HG03097 (cell line): ENCODE measurements around the gene MT2A.
"Not testable (repeated sequence)": the region's sequence is repeated elsewhere in the genome, so short reads cannot be mapped to it uniquely, and the experiment has no call there.

Experiments used
- ATAC-seq: cut with Tn5 transposase; IDR thresholded peaks from one replicate; pipeline ENCODE4 v1.9.1; 2021; ENCODE audit not compliant: unreplicated experiment, low FRiP score

MT2A gene

GRCh38 chr16:56608043-56608875 lies at the start of gene MT2A:
Gene MT2A, plus strand, starts transcription at chr16:56608584. Its CDS starts 72 bp downstream, at chr16:56608656.
- ATAC-seq: peak; percentile 78

- no peak for ATAC-seq
Observed at GRCh38 chr16:56559109-56559508, 49.3 kb upstream of the MT2A start.

GRCh38 chr16:56560447-56560846 lies 47.9 kb upstream of the MT2A start:
- ATAC-seq: no peak

GRCh38 chr16:56561126-56561525 lies 47.3 kb upstream of the MT2A start:
- no peak for ATAC-seq

GRCh38 chr16:56564793-56565477 lies 43.4 kb upstream of the MT2A start, which contains the start of gene MT4:
Gene MT4, plus strand, starts transcription at chr16:56565073. Its CDS starts 56 bp downstream, at chr16:56565129.
- no peak for ATAC-seq

DNA sequence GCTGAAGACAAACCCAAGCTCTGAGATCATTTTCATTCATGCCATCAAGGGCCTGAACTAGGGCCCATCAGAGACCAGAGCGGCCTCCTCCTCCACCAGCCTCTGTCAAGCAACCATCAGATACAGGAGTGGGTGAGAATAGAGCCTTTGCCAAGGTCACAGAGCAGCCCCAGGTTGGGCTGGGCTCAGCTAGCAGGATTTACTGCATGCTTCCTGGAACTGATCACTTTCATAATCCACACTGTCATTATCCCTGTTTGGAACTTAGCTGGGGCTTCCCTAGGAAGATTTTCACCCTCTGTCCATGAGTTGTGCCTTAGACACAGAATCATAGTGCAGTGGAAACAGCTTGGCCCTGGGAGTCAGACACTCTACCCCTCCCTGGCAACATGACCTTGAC lies 38.4 kb upstream of the MT2A start:
- no peak for ATAC-seq

GRCh38 chr16:56571525-56571924 lies 36.9 kb upstream of the MT2A start:
- no peak for ATAC-seq

DNA sequence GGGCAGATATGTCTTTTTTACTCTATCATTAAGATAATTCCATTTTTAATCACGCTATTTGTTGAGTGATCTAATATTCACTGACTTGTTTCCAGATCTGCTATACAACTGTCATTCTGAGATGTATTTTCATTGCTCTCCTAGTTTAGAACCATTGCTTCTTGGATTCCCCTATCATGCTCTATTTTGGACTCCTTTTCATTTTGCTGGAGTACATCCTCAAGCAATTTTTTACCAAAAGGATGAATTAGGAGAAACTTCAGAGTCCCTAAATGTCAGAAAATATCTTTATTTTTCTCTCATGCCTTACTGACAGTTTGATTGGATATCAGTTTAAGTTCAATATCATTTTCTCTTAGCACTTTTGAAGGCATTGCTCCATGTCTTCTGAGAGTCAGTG lies 33.8 kb upstream of the MT2A start:
- no peak for ATAC-seq

- ATAC-seq: peak; percentile 80
Observed at GRCh38 chr16:56576585-56577299, 31.6 kb upstream of the MT2A start.

- ATAC-seq: no peak
Observed at GRCh38 chr16:56577300-56577625, 31.1 kb upstream of the MT2A start.

DNA sequence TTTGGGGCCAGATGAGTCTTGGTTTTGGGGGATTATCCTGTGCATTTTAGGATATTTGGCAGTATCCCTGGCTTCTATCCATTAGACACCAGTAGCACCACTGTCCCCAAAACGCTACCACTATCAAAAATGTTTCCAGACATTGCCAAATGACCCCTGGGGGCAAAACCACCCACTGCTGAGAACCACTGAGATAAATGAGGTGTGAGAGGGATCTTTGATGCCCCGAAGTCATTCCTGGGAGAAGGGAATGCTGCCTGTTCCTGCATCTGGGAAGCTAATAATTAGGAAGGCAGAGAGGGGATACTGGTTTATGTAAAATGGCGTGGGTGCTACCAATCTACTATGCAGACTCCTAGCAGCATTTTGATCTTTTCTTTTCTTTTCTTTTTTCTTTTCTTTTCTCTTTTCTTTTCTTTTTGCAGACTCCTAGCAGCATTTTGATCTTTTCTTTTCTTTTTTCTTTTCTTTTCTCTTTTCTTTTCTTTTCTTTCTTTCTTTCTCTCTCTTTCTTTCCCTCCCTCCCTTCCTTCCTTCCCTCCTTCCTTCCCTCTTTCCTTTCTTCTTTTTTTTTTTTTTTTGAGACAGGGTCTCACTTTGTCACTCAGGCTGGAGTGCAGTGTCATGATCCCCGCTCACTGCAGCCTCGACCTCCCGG lies 27.9 kb upstream of the MT2A start:
- no peak for ATAC-seq

- ATAC-seq: not testable (repeated sequence)
Observed at GRCh38 chr16:56582911-56583310, 25.5 kb upstream of the MT2A start.

DNA sequence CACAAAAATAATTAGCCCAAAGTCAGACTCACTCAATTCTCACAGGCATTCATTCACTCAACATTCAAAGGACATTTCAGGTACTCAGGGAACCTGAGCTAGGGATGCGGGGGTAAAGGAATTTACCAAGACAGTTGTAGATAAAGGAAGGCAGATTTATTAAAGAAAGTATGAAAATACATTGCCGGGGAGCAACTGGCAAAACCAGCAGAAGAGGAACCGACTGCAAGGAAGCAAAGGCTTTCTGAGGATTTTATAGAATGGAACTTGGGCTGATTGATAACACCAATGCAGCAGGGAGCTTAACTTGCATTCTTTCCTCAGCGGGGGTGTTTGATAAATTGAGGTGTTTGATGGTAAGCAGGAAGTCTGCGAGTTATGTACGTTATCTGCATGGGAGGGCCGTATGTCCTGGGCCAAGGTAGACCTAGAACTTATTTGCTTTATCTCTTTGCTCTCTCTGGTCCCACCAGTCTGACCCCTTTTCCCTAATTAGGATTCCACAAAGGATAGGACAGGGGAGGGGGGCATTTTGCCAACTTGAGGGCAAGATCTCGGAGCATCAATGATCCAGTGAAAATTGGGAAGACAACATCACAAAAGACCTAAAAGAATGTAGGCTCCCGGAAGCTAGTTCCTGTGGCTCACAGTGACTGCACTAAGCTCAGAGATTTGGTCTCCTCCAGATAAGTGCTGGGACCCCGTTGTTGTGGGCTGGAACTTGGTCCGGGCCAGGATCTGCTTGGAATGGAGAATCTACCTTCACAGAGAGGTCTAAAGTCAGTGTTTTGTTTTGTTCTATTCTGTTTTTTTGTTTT lies 24.8 kb upstream of the MT2A start:
- ATAC-seq: no peak

GRCh38 chr16:56584276-56584675 lies 24.1 kb upstream of the MT2A start:
- no peak for ATAC-seq

DNA sequence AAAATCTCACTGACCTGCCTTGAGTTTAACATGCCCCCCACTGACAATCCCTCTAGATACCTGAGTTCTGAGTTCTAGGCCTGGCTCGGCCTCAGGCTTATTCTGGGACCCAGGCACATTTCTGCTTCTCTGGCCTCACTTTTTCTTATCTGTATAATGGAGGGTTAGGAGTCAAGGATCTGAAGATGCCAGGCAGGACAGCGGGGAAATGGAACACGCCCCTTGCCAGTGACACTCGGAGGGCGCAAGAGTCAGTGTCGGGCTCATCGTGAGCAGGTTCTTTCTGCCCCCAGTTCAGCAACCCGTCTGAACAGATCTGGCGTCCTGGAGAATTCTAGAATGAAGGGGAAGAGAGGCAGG lies 19.6 kb upstream of the MT2A start:
- no peak for ATAC-seq

DNA sequence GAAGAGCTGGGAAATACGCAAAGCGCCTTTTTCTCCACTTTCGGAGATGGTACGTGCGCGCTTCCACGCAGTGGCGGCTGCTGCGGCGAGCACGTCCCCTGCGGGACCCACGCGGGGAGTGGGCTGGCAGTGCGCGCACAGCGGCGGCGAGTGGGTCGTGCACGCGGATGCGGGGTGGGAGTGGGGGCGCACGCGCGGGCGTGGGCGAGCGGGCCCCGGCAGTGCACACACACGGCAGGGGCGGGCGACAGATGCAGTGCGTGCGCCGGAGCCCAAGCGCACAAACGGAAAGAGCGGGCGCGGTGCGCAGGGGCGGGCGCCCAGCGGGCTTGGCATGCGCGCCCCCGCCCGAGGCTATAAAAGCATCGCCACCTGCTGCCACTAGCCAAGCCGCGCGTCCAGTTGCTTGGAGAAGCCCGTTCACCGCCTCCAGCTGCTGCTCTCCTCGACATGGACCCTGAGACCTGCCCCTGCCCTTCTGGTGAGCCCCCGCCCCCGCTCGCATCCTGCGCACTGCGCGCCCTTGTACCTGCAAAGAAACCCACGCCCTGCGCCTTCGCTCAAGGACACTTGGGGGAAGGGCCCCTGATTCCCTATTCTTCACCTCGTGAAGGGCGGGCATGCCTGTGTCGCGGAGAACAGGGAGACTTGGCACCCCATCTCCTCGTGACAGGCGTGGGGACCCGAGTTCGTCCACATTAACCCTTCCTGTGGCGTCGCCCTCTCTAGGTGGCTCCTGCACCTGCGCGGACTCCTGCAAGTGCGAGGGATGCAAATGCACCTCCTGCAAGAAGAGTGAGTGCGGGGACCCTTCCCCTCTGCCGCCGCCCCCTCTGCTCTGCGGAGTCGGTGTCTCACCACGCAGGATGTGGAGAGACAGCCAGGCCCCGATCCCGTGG lies 19.0 kb upstream of the MT2A start, which contains the start of gene MT3:
Gene MT3, plus strand, starts transcription at position 388 of the 899 bp plus-strand sequence. Its CDS starts 63 bp downstream, at position 451.
- ATAC-seq: no peak

DNA sequence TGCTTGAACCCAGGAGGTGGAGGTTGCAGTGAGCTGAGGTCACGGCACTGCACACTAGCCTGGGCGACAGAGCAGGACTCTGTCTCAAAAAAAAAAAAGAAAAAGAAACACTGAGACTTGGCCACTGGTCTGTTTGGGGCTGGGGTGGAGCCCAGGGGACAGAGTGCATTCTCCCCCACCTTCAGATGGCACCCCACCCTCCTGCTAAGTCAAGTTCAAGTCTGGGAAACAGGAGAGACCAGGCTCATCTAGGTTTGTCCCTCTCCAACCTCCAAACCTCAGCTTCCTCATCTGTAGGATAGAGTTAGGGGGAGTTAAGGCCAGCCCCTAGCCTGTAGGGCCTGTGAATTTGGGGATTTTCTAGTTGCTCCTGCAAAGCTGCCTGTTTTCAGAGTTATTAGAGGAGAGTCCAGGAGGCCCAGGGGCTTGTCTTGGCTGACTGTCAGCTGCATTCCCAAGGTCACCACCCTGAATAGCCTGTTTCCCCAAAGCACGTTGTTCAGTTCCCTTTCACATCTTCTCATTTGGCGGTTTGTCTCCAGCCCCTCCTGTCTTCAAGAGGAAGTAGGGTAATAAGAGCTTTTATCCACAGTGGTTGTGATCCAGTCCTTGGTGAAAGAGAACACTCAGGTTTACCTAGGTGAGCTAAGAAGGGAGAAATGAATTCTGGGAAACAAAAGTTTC lies 16.9 kb upstream of the MT2A start:
- ATAC-seq: no peak

DNA sequence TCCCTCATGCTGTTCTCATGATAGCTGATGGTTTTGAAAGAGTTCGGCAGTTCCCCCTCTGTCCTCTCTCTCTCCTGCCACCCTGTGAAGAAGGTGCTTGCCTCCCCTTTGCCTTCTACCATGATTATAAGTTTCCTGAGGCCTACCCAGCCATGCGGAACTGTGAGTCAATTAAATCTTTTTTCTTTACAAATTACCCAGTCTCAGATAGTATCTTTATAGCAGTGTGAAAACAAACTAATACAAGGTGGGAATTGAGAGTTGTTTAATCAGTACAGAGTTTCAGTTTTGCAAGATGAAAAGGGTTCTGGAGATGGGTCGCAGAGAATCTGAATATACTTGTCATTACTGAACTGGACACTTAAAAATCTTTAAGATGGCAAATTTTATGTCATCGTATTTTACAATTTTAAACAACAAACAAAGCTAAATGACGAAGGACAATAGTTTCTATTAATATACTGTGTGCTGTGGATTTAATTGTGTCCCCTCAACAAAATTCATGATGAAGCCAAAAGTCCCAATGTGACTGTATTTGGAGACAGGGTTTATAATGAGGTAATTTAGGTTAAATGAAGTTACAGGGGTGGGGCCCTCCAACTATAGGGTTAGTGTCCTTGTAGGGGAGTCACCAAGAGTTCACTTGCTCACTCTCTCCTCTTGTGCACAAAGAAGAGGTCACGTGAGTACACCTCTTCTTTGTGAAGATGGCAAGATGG lies 14.7 kb upstream of the MT2A start:
- ATAC-seq: no peak
